Measurements from ENCODE around the gene EEFSEC.

EEFSEC gene

DNA sequence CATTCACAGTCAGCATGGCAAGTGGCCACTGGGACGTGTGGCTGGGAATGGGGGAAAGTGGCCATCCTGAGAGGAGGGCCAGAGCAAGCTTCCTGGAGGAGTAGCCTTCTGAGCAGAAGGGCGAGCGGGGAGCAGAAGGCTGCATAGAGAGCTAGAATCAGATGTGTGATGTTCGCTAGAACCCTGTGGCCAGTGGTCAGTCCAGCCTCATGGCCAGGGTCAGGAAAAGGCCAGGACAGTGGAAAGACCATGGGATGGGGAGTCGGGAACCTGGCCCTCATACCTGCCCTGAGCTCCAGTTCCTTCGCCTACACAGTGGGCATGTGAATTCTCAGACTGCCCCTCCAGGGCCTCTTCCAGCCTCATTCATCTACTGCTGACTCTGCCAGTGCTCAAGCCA is 211.0 kb downstream of the EEFSEC start:
- ChIA-PET POLR2A (interaction anchor here (1.2 kb wide), 1 partner anchor 8 kb away, joined by 3 read pairs; no protein-coding TSS in a partner anchor), CTCF (interaction anchor here (0.6 kb wide), 1 partner anchor 1419 kb away, joined by 7 read pairs; no protein-coding TSS in a partner anchor)
- TF ChIP-seq HDGF (IDR thresholded peaks at IDR 0.05; ENCODE audit: borderline replicate concordance) (no peak), TARDBP (IDR thresholded peaks at IDR 0.05) (no peak), LEF1 (IDR thresholded peaks at IDR 0.05; ENCODE audit: borderline replicate concordance) (no peak), NFRKB (IDR thresholded peaks at IDR 0.05) (no peak), SUZ12 (IDR thresholded peaks at IDR 0.05) (no peak), SP1 (IDR thresholded peaks at IDR 0.05) (no peak), BHLHE40 (IDR thresholded peaks at IDR 0.05; ENCODE audit: borderline replicate concordance) (no peak)
- DNase-seq (ENCODE audit: extremely low spot score): no peak

- DNase-seq (ENCODE audit: extremely low spot score): no peak
- TF ChIP-seq SUZ12 (IDR thresholded peaks at IDR 0.05) (no peak), L3MBTL2 (conservative IDR thresholded peaks at IDR 0.05) (no peak), SP1 (IDR thresholded peaks at IDR 0.05) (no peak), ZNF384 (IDR thresholded peaks at IDR 0.05) (no peak), FOXA1 (IDR thresholded peaks at IDR 0.05) (no peak)
- CTCF ChIA-PET: interaction anchor here (0.6 kb wide), 1 partner anchor 1420 kb away, joined by 7 read pairs; no protein-coding TSS in a partner anchor
- POLR2A ChIA-PET: interaction anchor here (1.2 kb wide), 1 partner anchor 9 kb away, joined by 3 read pairs; no protein-coding TSS in a partner anchor
Measured at GRCh38 chr3:128364808-128365360, 211.6 kb downstream of the EEFSEC start.

- TF ChIP-seq FOXK2 (IDR thresholded peaks at IDR 0.05) (no peak), SP1 (IDR thresholded peaks at IDR 0.05) (no peak), LEF1 (IDR thresholded peaks at IDR 0.05; ENCODE audit: borderline replicate concordance) (no peak), FOXA1 (IDR thresholded peaks at IDR 0.05) (no peak), NFRKB (IDR thresholded peaks at IDR 0.05) (no peak), BHLHE40 (IDR thresholded peaks at IDR 0.05; ENCODE audit: borderline replicate concordance) (no peak), SUZ12 (IDR thresholded peaks at IDR 0.05) (no peak)
- CTCF ChIA-PET: no interaction called here
Measured at GRCh38 chr3:128366136-128366535, 212.9 kb downstream of the EEFSEC start.

GRCh38 chr3:128366652-128367051 is 213.4 kb downstream of the EEFSEC start:
- POLR2A ChIA-PET: no interaction called here
- no peak for DNase-seq (ENCODE audit: extremely low spot score)
- TF ChIP-seq NFRKB (IDR thresholded peaks at IDR 0.05) (no peak), FOXA1 (IDR thresholded peaks at IDR 0.05) (no peak), PKNOX1 (IDR thresholded peaks at IDR 0.05) (no peak), HDGF (IDR thresholded peaks at IDR 0.05; ENCODE audit: borderline replicate concordance) (no peak), L3MBTL2 (conservative IDR thresholded peaks at IDR 0.05) (no peak), LEF1 (IDR thresholded peaks at IDR 0.05; ENCODE audit: borderline replicate concordance) (no peak), FOXM1 (IDR thresholded peaks at IDR 0.05; ENCODE audit: borderline replicate concordance) (no peak), CTBP1 (IDR thresholded peaks at IDR 0.05; ENCODE audit: borderline replicate concordance) (no peak), TARDBP (IDR thresholded peaks at IDR 0.05) (no peak), ZNF384 (IDR thresholded peaks at IDR 0.05) (no peak), ARNT (IDR thresholded peaks at IDR 0.05) (no peak)
- CTCF ChIA-PET: no interaction called here

More at GRCh38 chr3:128366136-128366535, 212.9 kb downstream of the EEFSEC start:
- POLR2A ChIA-PET: no interaction called here
- no peak for DNase-seq (ENCODE audit: extremely low spot score)

DNA sequence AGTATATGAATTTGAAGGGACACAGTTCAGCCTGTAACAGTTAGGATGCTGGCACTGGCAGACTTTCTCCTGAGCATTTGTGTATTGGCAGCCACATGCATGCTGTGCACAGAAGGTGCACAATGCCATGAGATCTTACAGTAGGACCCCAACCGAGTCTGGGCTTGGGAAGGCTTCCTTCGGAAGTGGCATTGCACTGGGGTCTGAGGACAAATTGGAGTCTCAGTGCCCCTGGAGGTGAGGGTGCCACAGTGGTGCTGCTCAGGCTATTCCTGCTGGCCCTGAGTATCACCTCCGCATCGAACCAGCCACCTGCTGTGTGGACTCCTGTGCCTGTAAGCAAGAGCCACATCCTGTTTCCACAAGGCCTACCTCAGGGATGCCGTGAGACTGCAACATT is 213.9 kb downstream of the EEFSEC start:
- TF ChIP-seq HDGF (IDR thresholded peaks at IDR 0.05; ENCODE audit: borderline replicate concordance) (no peak), FOXM1 (IDR thresholded peaks at IDR 0.05; ENCODE audit: borderline replicate concordance) (no peak), PKNOX1 (IDR thresholded peaks at IDR 0.05) (no peak), SUZ12 (IDR thresholded peaks at IDR 0.05) (no peak), FOXA1 (IDR thresholded peaks at IDR 0.05) (no peak), BHLHE40 (IDR thresholded peaks at IDR 0.05; ENCODE audit: borderline replicate concordance) (no peak), SP1 (IDR thresholded peaks at IDR 0.05) (no peak), NFRKB (IDR thresholded peaks at IDR 0.05) (no peak), L3MBTL2 (conservative IDR thresholded peaks at IDR 0.05) (no peak), LEF1 (IDR thresholded peaks at IDR 0.05; ENCODE audit: borderline replicate concordance) (no peak), ARNT (IDR thresholded peaks at IDR 0.05) (no peak), ZNF384 (IDR thresholded peaks at IDR 0.05) (no peak), CTBP1 (IDR thresholded peaks at IDR 0.05; ENCODE audit: borderline replicate concordance) (no peak), FOXK2 (IDR thresholded peaks at IDR 0.05) (no peak)
- CTCF ChIA-PET: no interaction called here
- DNase-seq (ENCODE audit: extremely low spot score): no peak
- POLR2A ChIA-PET: no interaction called here

DNA sequence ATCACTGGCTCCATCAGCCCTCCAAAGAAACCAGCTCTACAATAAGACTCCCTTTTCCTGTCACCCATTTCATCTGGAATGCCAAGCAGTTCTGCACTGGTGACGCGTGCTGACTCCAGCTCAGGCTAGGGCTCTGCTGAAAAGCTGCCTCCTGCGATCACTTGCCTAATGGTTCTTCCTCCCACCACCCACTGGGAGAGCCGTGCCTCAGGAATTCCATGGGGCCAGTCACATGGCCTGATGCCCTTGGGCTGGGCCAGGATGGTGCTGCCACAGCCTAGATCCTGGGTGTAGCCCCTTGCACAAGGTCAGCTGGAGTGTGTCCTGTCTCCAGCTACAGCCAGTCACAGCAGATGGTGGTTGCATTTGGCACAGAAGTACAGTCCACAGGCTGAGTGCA is 214.5 kb downstream of the EEFSEC start:
- ChIA-PET CTCF (no interaction called here), POLR2A (interaction anchor here (0.7 kb wide), 1 partner anchor 11 kb away, joined by 3 read pairs; no protein-coding TSS in a partner anchor)
- TF ChIP-seq TARDBP (IDR thresholded peaks at IDR 0.05): no peak
- no peak for TF ChIP-seq HDGF (IDR thresholded peaks at IDR 0.05; ENCODE audit: borderline replicate concordance)
- TF ChIP-seq FOXK2 (IDR thresholded peaks at IDR 0.05): no peak
- TF ChIP-seq CTBP1 (IDR thresholded peaks at IDR 0.05; ENCODE audit: borderline replicate concordance): no peak
- no peak for TF ChIP-seq FOXA1 (IDR thresholded peaks at IDR 0.05)
- DNase-seq (ENCODE audit: extremely low spot score): no peak

DNA sequence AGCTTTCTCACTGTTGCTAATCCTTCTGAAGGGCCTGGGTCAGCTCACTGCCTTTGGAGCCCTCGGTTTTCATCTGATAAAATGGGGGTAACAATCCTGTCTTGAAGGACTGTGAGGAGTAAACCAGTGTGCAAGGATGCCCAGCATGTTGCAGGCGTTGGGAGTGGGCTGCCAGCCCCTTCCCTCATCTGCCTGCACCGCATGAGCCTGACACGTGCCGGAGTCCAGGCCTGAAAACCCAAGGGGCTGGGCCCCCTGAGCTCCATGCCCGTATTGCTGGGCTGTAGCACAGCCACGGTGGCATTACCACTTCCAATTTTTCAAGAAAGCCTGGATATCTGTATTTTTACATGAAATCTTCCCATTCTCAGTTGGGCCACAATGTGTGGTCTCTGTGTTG is 215.3 kb downstream of the EEFSEC start:
- no peak for DNase-seq (ENCODE audit: extremely low spot score)
- ChIA-PET POLR2A (interaction anchor here (0.7 to 0.9 kb wide), 2 partner anchors 11 to 14 kb away, joined by 3 read pairs; no protein-coding TSS in a partner anchor), CTCF (no interaction called here)
- no peak for TF ChIP-seq CTBP1 (IDR thresholded peaks at IDR 0.05; ENCODE audit: borderline replicate concordance)
- TF ChIP-seq SP1 (IDR thresholded peaks at IDR 0.05): no peak
- no peak for TF ChIP-seq ZNF384 (IDR thresholded peaks at IDR 0.05)
- no peak for TF ChIP-seq L3MBTL2 (conservative IDR thresholded peaks at IDR 0.05)
- TF ChIP-seq HDGF (IDR thresholded peaks at IDR 0.05; ENCODE audit: borderline replicate concordance): no peak
- TF ChIP-seq SUZ12 (IDR thresholded peaks at IDR 0.05): no peak
- TF ChIP-seq ARNT (IDR thresholded peaks at IDR 0.05): no peak
- no peak for TF ChIP-seq FOXM1 (IDR thresholded peaks at IDR 0.05; ENCODE audit: borderline replicate concordance)
- no peak for TF ChIP-seq LEF1 (IDR thresholded peaks at IDR 0.05; ENCODE audit: borderline replicate concordance)
- no peak for TF ChIP-seq FOXA1 (IDR thresholded peaks at IDR 0.05)
- TF ChIP-seq PKNOX1 (IDR thresholded peaks at IDR 0.05): no peak
- TF ChIP-seq FOXK2 (IDR thresholded peaks at IDR 0.05): no peak
- no peak for TF ChIP-seq BHLHE40 (IDR thresholded peaks at IDR 0.05; ENCODE audit: borderline replicate concordance)
- TF ChIP-seq NFRKB (IDR thresholded peaks at IDR 0.05): no peak
- no peak for TF ChIP-seq TARDBP (IDR thresholded peaks at IDR 0.05)
- no peak for TF ChIP-seq ELF4 (IDR thresholded peaks at IDR 0.05)

All from HEK293T (cell line).